DND-41 (cell line): ENCODE measurements around the gene LRPPRC.

ENCODE experiments used
- ATAC-seq: fragments of 200-7000 bp; cut with Tn5 transposase; 3 replicates; pipeline ENCODE4 v1.9.1; 2021; ENCODE audit warnings: low read depth; ENCODE audit not compliant: insufficient read depth
- DNase-seq: peaks from one replicate; pipeline ENCODE4 v3.0.0-alpha.2; 2020
- H2AFZ ChIP-seq: 2 replicates; pipeline ENCODE4 v1.6.0; 2012; ENCODE audit warnings: low read depth, low read length
- H3K27ac ChIP-seq: 2 replicates; pipeline ENCODE4 v1.5.1; 2012; ENCODE audit warnings: low read length, inconsistent platforms
- H3K27me3 ChIP-seq: fragments of 200-600 bp; sonication (generic); 2 replicates; pipeline ENCODE4 v1.6.0; 2012; ENCODE audit warnings: low read length, mild to moderate bottlenecking, inconsistent platforms; ENCODE audit not compliant: insufficient read depth, poor library complexity
- H3K36me3 ChIP-seq: 2 replicates; pipeline ENCODE4 v1.5.1; 2012; ENCODE audit warnings: low read length, inconsistent platforms; ENCODE audit not compliant: insufficient read depth
- H3K4me1 ChIP-seq: 2 replicates; pipeline ENCODE4 v1.5.1; 2012; ENCODE audit warnings: mild to moderate bottlenecking, low read length; ENCODE audit not compliant: insufficient read depth
- H3K4me2 ChIP-seq: 2 replicates; pipeline ENCODE4 v1.6.0; 2012; ENCODE audit warnings: mild to moderate bottlenecking, moderate library complexity, low read length, inconsistent platforms; ENCODE audit not compliant: insufficient read depth
- H3K4me3 ChIP-seq, 2 experiments: fragments of 200-600 bp in 1 of 2; shearing (Covaris generic) in 1 of 2; 2 replicates each; pipeline ENCODE4 v1.5.1; 2012 to 2016; ENCODE audit warnings: inconsistent platforms in 2 of 2, low read length in 2 of 2, mild to moderate bottlenecking in 2 of 2, low read depth in 1 of 2, moderate library complexity in 1 of 2
- H3K79me2 ChIP-seq: 2 replicates; pipeline ENCODE4 v1.6.0; 2012; ENCODE audit warnings: low read length, inconsistent platforms; ENCODE audit not compliant: insufficient read depth
- H3K9ac ChIP-seq: 2 replicates; pipeline ENCODE4 v1.6.0; 2012; ENCODE audit warnings: low read depth, mild to moderate bottlenecking, inconsistent platforms, low read length, moderate library complexity
- H3K9me3 ChIP-seq: 2 replicates; pipeline ENCODE4 v1.5.1; 2012; ENCODE audit warnings: low read length, moderate library complexity, mild to moderate bottlenecking, inconsistent platforms; ENCODE audit not compliant: insufficient read depth, severe bottlenecking
- H4K20me1 ChIP-seq: 2 replicates; pipeline ENCODE4 v1.6.0; 2012; ENCODE audit warnings: low read length; ENCODE audit not compliant: insufficient read depth
- CTCF ChIP-seq: IDR thresholded peaks from 2 replicates; pipeline ENCODE4 v1.5.1; 2012; ENCODE audit warnings: borderline replicate concordance, low read length, moderate library complexity, mild to moderate bottlenecking; ENCODE audit not compliant: poor library complexity, severe bottlenecking; ENCODE audit errors: extremely low read depth
- EZH2 ChIP-seq: IDR thresholded peaks from 3 replicates; pipeline ENCODE4 v1.6.1; 2012; ENCODE audit warnings: borderline replicate concordance, low read depth, mild to moderate bottlenecking, moderate library complexity, low read length, inconsistent platforms; ENCODE audit not compliant: severe bottlenecking

Gene LRPPRC

GRCh38 chr2:43889416-43889815 lies 106.4 kb downstream of the LRPPRC start:
- Histone ChIP-seq H2AFZ (no peak overlapping the region), H3K4me2 (no peak overlapping the region), H4K20me1 (no peaks in the 10 kb centered on the region), H3K9ac (no peak overlapping the region), H3K36me3 (peaks cover 77% of the 10 kb centered on the region), H3K27ac (no peak overlapping the region), H3K79me2 (no peaks in the 10 kb centered on the region), H3K9me3 (no peaks in the 10 kb centered on the region), H3K27me3 (no peaks in the 10 kb centered on the region), H3K4me1 (no peaks in the 10 kb centered on the region), H3K4me3 (no peak overlapping the region)
- TF ChIP-seq EZH2 = no peak
- TF ChIP-seq CTCF = no peak
- DNase-seq (no peak), ATAC-seq (no peak)

- no peak overlapping the region for H3K4me3 ChIP-seq
- no peak overlapping the region for H3K9ac ChIP-seq
- DNase-seq (no peak), ATAC-seq (no peak)
- H2AFZ ChIP-seq = no peak overlapping the region
- no peak overlapping the region for H3K4me2 ChIP-seq
- H3K27ac ChIP-seq = no peak overlapping the region
- TF ChIP-seq EZH2 (no peak), CTCF (no peak)
- H3K36me3 ChIP-seq = peaks cover 57% of the 10 kb centered on the region
- H3K9me3 ChIP-seq = no peaks in the 10 kb centered on the region
- H4K20me1 ChIP-seq = no peaks in the 10 kb centered on the region
- H3K27me3 ChIP-seq = no peaks in the 10 kb centered on the region
- no peaks in the 10 kb centered on the region for H3K4me1 ChIP-seq
- H3K79me2 ChIP-seq = no peaks in the 10 kb centered on the region
Measured at GRCh38 chr2:43887176-43887575, 108.6 kb downstream of the LRPPRC start.

GRCh38 chr2:43885132-43885632 lies 110.6 kb downstream of the LRPPRC start:
- H3K79me2 ChIP-seq = no peaks in the 10 kb centered on the region
- H3K4me1 ChIP-seq = no peaks in the 10 kb centered on the region
- DNase-seq = no peak
- H4K20me1 ChIP-seq = no peaks in the 10 kb centered on the region
- no peak overlapping the region for H3K27ac ChIP-seq
- ATAC-seq = no peak
- no peak overlapping the region for H3K4me3 ChIP-seq
- H3K9ac ChIP-seq = no peak overlapping the region
- H3K27me3 ChIP-seq = no peaks in the 10 kb centered on the region
- H2AFZ ChIP-seq = no peak overlapping the region
- H3K9me3 ChIP-seq = no peaks in the 10 kb centered on the region
- no peak overlapping the region for H3K4me2 ChIP-seq
- TF ChIP-seq CTCF (no peak), EZH2 (no peak)
- peaks cover 39% of the 10 kb centered on the region for H3K36me3 ChIP-seq

GRCh38 chr2:43884689-43885088 lies 111.1 kb downstream of the LRPPRC start:
- H3K9ac ChIP-seq = no peak overlapping the region
- peaks cover 34% of the 10 kb centered on the region for H3K36me3 ChIP-seq
- no peak for ATAC-seq

More at GRCh38 chr2:43884689-43885088, 111.1 kb downstream of the LRPPRC start:
- DNase-seq = no peak
- Histone ChIP-seq H2AFZ (no peak overlapping the region), H3K9me3 (no peaks in the 10 kb centered on the region), H3K4me2 (no peak overlapping the region), H3K4me1 (no peaks in the 10 kb centered on the region), H3K27ac (no peak overlapping the region), H3K27me3 (no peaks in the 10 kb centered on the region), H3K4me3 (no peak overlapping the region), H4K20me1 (no peaks in the 10 kb centered on the region), H3K79me2 (no peaks in the 10 kb centered on the region)
- TF ChIP-seq CTCF = no peak
- TF ChIP-seq EZH2 = no peak
